NCI-H2227 (cell line): Measurements from ENCODE around the gene RNU7-1.
A peak's percentile ranks its signal among the peaks of the same experiment; 100 is the strongest.

Experiments
- DNase-seq: peaks from one replicate; lab custom pipeline; 2025; ENCODE audit not compliant: unreplicated experiment; lab: John Stamatoyannopoulos, UW

The RNU7-1 gene

GRCh38 chr12:6952121-6952862, 8.7 kb downstream of the RNU7-1 start:
- no peak for DNase-seq

- DNase-seq: no peak
These were observed 9.3 kb downstream of the RNU7-1 start for GRCh38 chr12:6952863-6953441.

- no peak for DNase-seq
These were observed 10.1 kb downstream of the RNU7-1 start for GRCh38 chr12:6953442-6954315.

- no peak for DNase-seq
These were observed 10.9 kb downstream of the RNU7-1 start for GRCh38 chr12:6954316-6955107.

- DNase-seq: no peak
These were observed 11.7 kb downstream of the RNU7-1 start for GRCh38 chr12:6955108-6956020.

- no peak for DNase-seq
These were observed 12.6 kb downstream of the RNU7-1 start for GRCh38 chr12:6956021-6956727.

GRCh38 chr12:6957151-6957701, 13.6 kb downstream of the RNU7-1 start:
- no peak for DNase-seq

- no peak for DNase-seq
These were observed 14.4 kb downstream of the RNU7-1 start for GRCh38 chr12:6957741-6958608.

GRCh38 chr12:6958609-6959057, 15.0 kb downstream of the RNU7-1 start:
- no peak for DNase-seq

- DNase-seq: no peak
These were observed 15.6 kb downstream of the RNU7-1 start for GRCh38 chr12:6959058-6959804.

- no peak for DNase-seq
These were observed 16.4 kb downstream of the RNU7-1 start for GRCh38 chr12:6959805-6960592.

GRCh38 chr12:6960593-6961277, 17.1 kb downstream of the RNU7-1 start:
- DNase-seq: no peak

GRCh38 chr12:6961278-6961694, 17.7 kb downstream of the RNU7-1 start:
- no peak for DNase-seq

GRCh38 chr12:6961695-6962284, 18.2 kb downstream of the RNU7-1 start:
- peak; percentile 82 for DNase-seq

- no peak for DNase-seq
These were observed 18.8 kb downstream of the RNU7-1 start for GRCh38 chr12:6962285-6963015.
